Tibial nerve (tissue), 4 donors: Measurements from ENCODE around the gene BUB1. TPM values are rescaled to one million over a fixed set of nuclear protein-coding genes. Genes with fewer than 3 reads are reported as not detected.

Experiments used
- DNase-seq, 2 donors: peaks; one replicate each; pipeline ENCODE4 v3.0.0-alpha.2; 2019; ENCODE audit warnings: low spot score in 2 of 2
- H3K27ac ChIP-seq, 4 donors: fragments of 200-600 bp; sonication (generic) in 3 of 4; one replicate each; pipeline ENCODE4 v1.5.1; 2017 to 2019; ENCODE audit warnings: mild to moderate bottlenecking in 1 of 4
- H3K27me3 ChIP-seq, 2 donors: fragments of 200-600 bp; sonication (generic) in 1 of 2; one replicate each; pipeline versions ENCODE4 v1.5.1 to v1.6.0; 2017 to 2019
- H3K36me3 ChIP-seq, 3 donors: fragments of 200-600 bp; sonication (generic); one replicate each; pipeline ENCODE4 v1.5.1; 2018 to 2019
- H3K4me1 ChIP-seq, 4 donors: fragments of 200-600 bp; sonication (generic) in 3 of 4; one replicate each; pipeline ENCODE4 v1.5.1; 2017 to 2019
- H3K4me3 ChIP-seq, 4 donors: fragments of 200-600 bp; sonication (generic) in 3 of 4; one replicate each; pipeline ENCODE4 v1.5.1; 2017 to 2019; ENCODE audit warnings: mild to moderate bottlenecking in 1 of 4, moderate library complexity in 1 of 4
- H3K9me3 ChIP-seq, 4 donors: fragments of 200-600 bp; sonication (generic) in 3 of 4; one replicate each; pipeline ENCODE4 v1.5.1; 2017 to 2019
- EP300 ChIP-seq, 2 donors: sonication (generic); formaldehyde crosslinking; IDR thresholded peaks; one replicate each; pipeline ENCODE4 v1.6.1; 2017; ENCODE audit warnings: antibody characterized with exemption in 2 of 2, mild to moderate bottlenecking in 1 of 2
- POLR2A ChIP-seq, 2 donors: fragments of 450-650 bp; IDR thresholded peaks; one replicate each; pipeline ENCODE4 v1.6.1; 2017; ENCODE audit warnings: antibody characterized with exemption in 2 of 2, mild to moderate bottlenecking in 2 of 2, moderate library complexity in 2 of 2
- WGBS, 2 donors: methylation state at CpG; one replicate each; pipeline ENCODE4 v1.1.5; 2018; 5-methylcytosine and 5-hydroxymethylcytosine counted together
- total RNA-seq, 4 donors: library from RNA; depleted of rRNA; stranded (reverse); fragments of >200 nt; gene quantifications; one replicate each; pipeline ENCODE4 v1.1.0, GENCODE V29; 2016
- TF ChIP-seq, protein P1 (sequence below), 5 experiments: fragments of 200-600 bp in 3 of 5; fragments of 450-650 bp in 2 of 5; sonication (generic) in 3 of 5; IDR thresholded peaks; one replicate each; pipeline ENCODE4 v1.5.1; 2016 to 2019; ENCODE audit warnings: antibody characterized with exemption in 5 of 5, mild to moderate bottlenecking in 3 of 5, moderate library complexity in 2 of 5

BUB1 gene
- 1 to 10 TPM in 1 of 4 donors, under 1 TPM in 3; 0.42 to 1.8 (median 0.71) TPM for total RNA-seq

DNA sequence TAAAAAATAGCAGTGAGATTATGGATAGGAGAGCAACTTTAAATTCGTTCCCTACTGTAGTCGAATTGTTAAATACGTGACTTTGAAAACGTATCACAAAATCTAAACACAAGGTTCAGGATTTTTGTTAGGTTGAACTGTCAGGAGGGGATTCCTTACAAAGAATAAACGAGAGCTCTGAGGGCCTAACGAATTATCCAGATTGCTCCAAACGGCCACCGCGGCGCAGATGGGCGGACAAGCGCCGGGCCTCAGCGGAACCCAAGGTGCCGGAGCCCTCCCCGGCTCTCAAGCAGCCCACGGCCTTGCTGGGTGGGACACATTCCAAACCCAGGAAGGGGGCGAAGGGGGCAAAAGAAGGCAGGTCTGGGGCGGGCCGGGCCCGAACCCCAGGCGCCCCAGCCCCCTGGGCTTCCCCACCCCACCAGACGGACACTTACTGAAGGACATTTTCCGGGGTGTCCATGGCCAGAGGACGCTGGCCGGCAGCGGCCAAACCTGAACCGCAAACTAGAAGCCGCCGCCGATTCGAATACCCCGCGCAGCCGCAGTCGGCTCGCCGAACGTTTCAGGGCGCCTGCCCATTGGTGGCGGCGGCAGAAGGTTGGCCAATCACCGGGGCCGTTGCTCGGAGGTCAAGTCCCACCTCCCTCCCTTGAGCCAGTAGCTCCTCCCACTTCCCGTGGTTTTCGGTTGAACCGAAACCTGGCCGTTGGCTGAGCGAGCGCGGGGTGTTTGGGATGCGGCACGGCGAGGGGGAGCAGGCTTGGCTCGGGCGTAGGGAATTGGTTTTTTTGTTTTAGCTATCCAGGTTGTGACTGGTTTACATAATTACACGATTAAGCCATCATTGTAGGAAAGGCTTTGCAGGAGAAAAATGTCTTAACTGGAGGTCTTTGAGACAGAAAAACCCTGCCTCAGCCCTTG is at the start of gene BUB1:
Gene BUB1 (minus strand): TSS at position 534 of the 927 bp plus-strand sequence. CDS start 68 bp downstream, at position 466.
- TF ChIP-seq, protein P1, sequence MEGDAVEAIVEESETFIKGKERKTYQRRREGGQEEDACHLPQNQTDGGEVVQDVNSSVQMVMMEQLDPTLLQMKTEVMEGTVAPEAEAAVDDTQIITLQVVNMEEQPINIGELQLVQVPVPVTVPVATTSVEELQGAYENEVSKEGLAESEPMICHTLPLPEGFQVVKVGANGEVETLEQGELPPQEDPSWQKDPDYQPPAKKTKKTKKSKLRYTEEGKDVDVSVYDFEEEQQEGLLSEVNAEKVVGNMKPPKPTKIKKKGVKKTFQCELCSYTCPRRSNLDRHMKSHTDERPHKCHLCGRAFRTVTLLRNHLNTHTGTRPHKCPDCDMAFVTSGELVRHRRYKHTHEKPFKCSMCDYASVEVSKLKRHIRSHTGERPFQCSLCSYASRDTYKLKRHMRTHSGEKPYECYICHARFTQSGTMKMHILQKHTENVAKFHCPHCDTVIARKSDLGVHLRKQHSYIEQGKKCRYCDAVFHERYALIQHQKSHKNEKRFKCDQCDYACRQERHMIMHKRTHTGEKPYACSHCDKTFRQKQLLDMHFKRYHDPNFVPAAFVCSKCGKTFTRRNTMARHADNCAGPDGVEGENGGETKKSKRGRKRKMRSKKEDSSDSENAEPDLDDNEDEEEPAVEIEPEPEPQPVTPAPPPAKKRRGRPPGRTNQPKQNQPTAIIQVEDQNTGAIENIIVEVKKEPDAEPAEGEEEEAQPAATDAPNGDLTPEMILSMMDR (IDR thresholded peaks at IDR 0.05), result no peak
- peak; percentile 48 to 93 for TF ChIP-seq EP300 (IDR thresholded peaks at IDR 0.05)
- TF ChIP-seq POLR2A (IDR thresholded peaks at IDR 0.05), result peak; percentile 49 to 85
- Histone ChIP-seq H3K9me3 (no peaks in the 10 kb centered on the region), H3K36me3 (no peaks in the 10 kb centered on the region), H3K27ac (peak within 1 kb of the TSS; percentile 25 to 94 (median 86)), H3K4me1 (peaks cover 0 to 16% (median 2%) of the 10 kb centered on the region in 4 donors), H3K4me3 (peak within 1 kb of the TSS; percentile 36 to 85 (median 64)), H3K27me3 (no peaks in the 10 kb centered on the region)
- peak; percentile 92 to 94 for DNase-seq
- WGBS, 2 donors, result 0 to 2% methylated on average over 35 to 41 of the region's 58 CpGs

DNA sequence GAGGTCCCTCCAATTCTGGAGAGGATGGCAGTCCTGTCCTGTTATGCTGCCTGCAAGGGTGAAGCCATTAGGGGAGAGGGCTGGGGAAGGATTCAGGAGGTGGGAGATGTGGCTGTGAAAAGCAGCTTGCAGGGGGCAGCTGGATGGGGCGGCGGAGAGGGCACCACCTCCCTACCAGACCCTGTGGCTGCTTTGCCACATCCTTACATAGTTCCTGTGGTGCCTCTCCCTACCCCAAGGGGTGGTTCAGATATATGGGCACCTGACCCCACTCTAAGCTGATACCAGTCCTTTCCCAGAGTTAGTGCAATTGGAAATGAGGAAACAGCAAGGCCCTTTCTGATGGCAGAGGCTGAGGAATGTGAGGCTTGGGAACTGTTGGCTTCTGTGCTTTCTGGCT is 48.4 kb upstream of the BUB1 start:
- peaks cover 0 to 12% of the 10 kb centered on the region in 2 donors for H3K27me3 ChIP-seq
- H3K4me3 ChIP-seq, result no peak overlapping the region
- H3K36me3 ChIP-seq, result no peaks in the 10 kb centered on the region
- no peak for DNase-seq
- no peaks in the 10 kb centered on the region for H3K4me1 ChIP-seq
- TF ChIP-seq EP300 (IDR thresholded peaks at IDR 0.05) (no peak), POLR2A (IDR thresholded peaks at IDR 0.05) (no peak)
- TF ChIP-seq, protein P1 (IDR thresholded peaks at IDR 0.05), result no peak
- 93 to 94% methylated on average over 2 of the region's 2 CpGs for WGBS, 2 donors
- no peak overlapping the region for H3K27ac ChIP-seq
- H3K9me3 ChIP-seq, result no peaks in the 10 kb centered on the region

DNA sequence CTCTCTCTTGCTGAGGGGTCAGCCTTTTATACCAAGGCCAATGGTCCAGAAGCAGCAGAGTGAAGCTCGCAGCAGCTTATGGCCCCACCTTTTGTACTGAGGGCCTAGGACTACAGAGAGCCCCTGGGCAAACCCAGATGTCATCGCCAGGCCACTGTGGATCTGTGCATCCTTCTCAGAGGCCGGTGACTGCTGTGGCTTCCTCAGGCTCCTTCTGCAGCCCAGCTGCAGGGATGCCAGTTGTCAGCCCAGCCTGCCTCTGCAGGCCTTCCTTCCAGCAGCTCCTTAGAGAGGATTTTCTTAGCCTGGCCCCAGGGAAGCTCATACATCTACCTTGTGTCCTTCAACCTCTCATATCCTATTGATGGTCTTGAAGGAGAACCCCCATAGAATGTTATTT is 48.0 kb upstream of the BUB1 start:
- no peak for TF ChIP-seq EP300 (IDR thresholded peaks at IDR 0.05)
- no peak for TF ChIP-seq POLR2A (IDR thresholded peaks at IDR 0.05)
- TF ChIP-seq, protein P1 (IDR thresholded peaks at IDR 0.05), result no peak
- H3K27me3 ChIP-seq, result peaks cover 0 to 8% of the 10 kb centered on the region in 2 donors
- no peak for DNase-seq

DNA sequence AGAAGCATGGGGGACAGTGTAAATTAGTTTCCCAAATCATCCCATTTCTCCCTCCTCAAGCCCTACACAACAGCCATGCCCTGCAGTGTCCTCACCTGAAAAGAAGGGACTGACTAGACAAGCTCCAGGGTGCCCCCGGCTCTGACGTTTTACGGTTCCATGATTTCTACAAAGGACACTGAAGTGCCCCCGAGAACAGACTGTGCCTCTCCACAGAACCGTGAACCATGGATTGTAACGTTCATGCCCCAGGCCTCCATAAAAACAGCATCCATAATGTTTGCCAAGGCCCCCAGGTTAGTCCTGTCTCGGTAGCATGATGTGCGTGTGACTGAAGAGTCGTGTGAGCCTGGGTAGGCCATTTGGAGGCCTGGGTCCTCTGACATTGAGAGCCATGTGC is 47.5 kb upstream of the BUB1 start:
- WGBS, 2 donors, result 80 to 86% methylated on average over 6 to 9 of the region's 9 CpGs
- no peaks in the 10 kb centered on the region for H3K36me3 ChIP-seq
- no peaks in the 10 kb centered on the region for H3K9me3 ChIP-seq
- H3K27ac ChIP-seq, result no peak overlapping the region
- TF ChIP-seq, protein P1 (IDR thresholded peaks at IDR 0.05), result no peak
- TF ChIP-seq EP300 (IDR thresholded peaks at IDR 0.05) (no peak), POLR2A (IDR thresholded peaks at IDR 0.05) (no peak)
- H3K4me1 ChIP-seq, result no peaks in the 10 kb centered on the region
- H3K4me3 ChIP-seq, result no peak overlapping the region
- DNase-seq, result no peak
- H3K27me3 ChIP-seq, result peaks cover 0 to 3% of the 10 kb centered on the region in 2 donors

More for the DNA sequence above, 48.0 kb upstream of the BUB1 start:
- no peaks in the 10 kb centered on the region for H3K9me3 ChIP-seq
- no peak overlapping the region for H3K4me3 ChIP-seq
- no peaks in the 10 kb centered on the region for H3K36me3 ChIP-seq
- no peak overlapping the region for H3K27ac ChIP-seq
- WGBS, 2 donors, result 64 to 75% methylated on average over 2 to 3 of the region's 3 CpGs
- H3K4me1 ChIP-seq, result no peaks in the 10 kb centered on the region

DNA sequence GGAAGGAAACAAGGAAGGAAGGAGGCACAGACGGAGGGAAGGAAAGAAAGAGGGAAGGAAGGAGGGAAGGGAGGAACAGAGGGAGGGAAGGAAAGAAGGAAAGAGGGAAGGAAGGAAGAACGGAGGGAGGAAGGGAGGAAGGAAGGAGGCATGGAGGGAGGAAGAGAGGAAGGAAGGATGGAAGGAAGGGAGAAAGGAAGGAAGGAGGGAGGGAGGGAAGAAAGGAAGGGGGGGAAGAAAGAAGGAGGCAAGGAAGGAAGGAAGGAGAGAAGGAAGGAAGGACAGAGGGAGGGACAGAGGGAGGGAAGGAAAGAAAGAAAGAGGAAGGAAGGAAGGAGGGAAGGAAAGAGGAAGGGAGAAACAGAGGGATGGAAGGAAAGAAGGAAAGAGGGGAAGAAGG is 47.0 kb upstream of the BUB1 start:
- no peaks in the 10 kb centered on the region for H3K27me3 ChIP-seq
- no peaks in the 10 kb centered on the region for H3K4me1 ChIP-seq
- no peak overlapping the region for H3K27ac ChIP-seq
- H3K36me3 ChIP-seq, result no peaks in the 10 kb centered on the region
- DNase-seq, result no peak
- no peaks in the 10 kb centered on the region for H3K9me3 ChIP-seq
- 66 to 84% methylated on average over 2 of the region's 2 CpGs for WGBS, 2 donors
- TF ChIP-seq POLR2A (IDR thresholded peaks at IDR 0.05) (no peak), EP300 (IDR thresholded peaks at IDR 0.05) (no peak)
- TF ChIP-seq, protein P1 (IDR thresholded peaks at IDR 0.05), result no peak
- no peak overlapping the region for H3K4me3 ChIP-seq
